ENCODE results near the gene EEIG1. TPM values are rescaled to one million over a fixed set of nuclear protein-coding genes. Genes with fewer than 3 reads are reported as not detected.

EEIG1 gene
- polyA plus RNA-seq, 12 donors, result 12.7 to 37.2 (median 14.9) TPM; not detected in 1

- DNase-seq, result no peak
Observed at GRCh38 chr9:127943011-127943662, 37.7 kb downstream of the EEIG1 start.

- DNase-seq, result no peak
Observed at GRCh38 chr9:127942216-127943010, 38.4 kb downstream of the EEIG1 start.

GRCh38 chr9:127941961-127942215, 38.9 kb downstream of the EEIG1 start:
- no peak for DNase-seq

GRCh38 chr9:127941062-127941960, 39.5 kb downstream of the EEIG1 start:
- no peak for DNase-seq

GRCh38 chr9:127940593-127940992, 40.2 kb downstream of the EEIG1 start:
- no peak for DNase-seq

- DNase-seq, result peak; percentile 43
Observed at GRCh38 chr9:127938298-127938690, 42.5 kb downstream of the EEIG1 start.

GRCh38 chr9:127937388-127938297, 43.1 kb downstream of the EEIG1 start, which contains the start of gene DPM2:
DPM2 (minus strand) TSS chr9:127937854; CDS start chr9:127937820, 34 bp downstream.
- peak; percentile 92 for DNase-seq

GRCh38 chr9:127937056-127937387, 43.8 kb downstream of the EEIG1 start:
- no peak for DNase-seq

- no peak for DNase-seq
Observed at GRCh38 chr9:127936347-127936852, 44.4 kb downstream of the EEIG1 start.

- DNase-seq, result no peak
Observed at GRCh38 chr9:127935765-127936221, 45.0 kb downstream of the EEIG1 start.

GRCh38 chr9:127934986-127935385, 45.8 kb downstream of the EEIG1 start:
- DNase-seq, result no peak

GRCh38 chr9:127934248-127934647, 46.5 kb downstream of the EEIG1 start:
- no peak for DNase-seq

GRCh38 chr9:127931092-127931881, 49.5 kb downstream of the EEIG1 start:
- no peak for DNase-seq

Other genes with a start within 250 kb of the EEIG1 start
- 10 to 100 TPM in 1 of 12 donors, 1 to 10 TPM in 10, not detected in 1; 4.7 to 16.6 (median 7.0) TPM for gene TOR2A, start 245.7 kb downstream of the EEIG1 start, polyA plus RNA-seq (ENCODE audit: insufficient read length in 12 of 12)
- gene SH2D3C, start 202.3 kb downstream of the EEIG1 start, polyA plus RNA-seq (ENCODE audit: insufficient read length in 12 of 12), result 10 to 100 TPM in 11 of 12 donors, not detected in 1; 13.5 to 40.7 (median 17.1) TPM
- 10 to 100 TPM in 11 of 12 donors, not detected in 1; 29.1 to 50.2 (median 38.6) TPM for gene CDK9, start 195.0 kb downstream of the EEIG1 start, polyA plus RNA-seq (ENCODE audit: insufficient read length in 12 of 12)
- 10 to 100 TPM in 11 of 12 donors, not detected in 1; 32.7 to 60.9 (median 37.7) TPM for gene FPGS, start 178.1 kb downstream of the EEIG1 start, polyA plus RNA-seq (ENCODE audit: insufficient read length in 12 of 12)
- 10 to 100 TPM in 11 of 12 donors, not detected in 1; 42.2 to 65.8 (median 47.4) TPM for gene ENG, start 126.3 kb downstream of the EEIG1 start, polyA plus RNA-seq (ENCODE audit: insufficient read length in 12 of 12)
- gene AK1, start 103.3 kb downstream of the EEIG1 start, polyA plus RNA-seq (ENCODE audit: insufficient read length in 12 of 12), result 1,000 to 10,000 TPM in 5 of 12 donors, 100 to 1,000 TPM in 7; 441 to 7,878 (median 918) TPM
- 10 to 100 TPM in 11 of 12 donors, not detected in 1; 37.0 to 62.6 (median 51.5) TPM for gene ST6GALNAC6, start 81.4 kb downstream of the EEIG1 start, polyA plus RNA-seq (ENCODE audit: insufficient read length in 12 of 12)
- gene ST6GALNAC4, start 63.9 kb downstream of the EEIG1 start, polyA plus RNA-seq (ENCODE audit: insufficient read length in 12 of 12), result 10 to 100 TPM in 11 of 12 donors, not detected in 1; 20.8 to 50.5 (median 32.7) TPM
- 1 to 10 TPM in 9 of 12 donors, under 1 TPM in 1, not detected in 2; 0.83 to 4.1 (median 2.4) TPM for gene PIP5KL1, start 50.2 kb downstream of the EEIG1 start, polyA plus RNA-seq (ENCODE audit: insufficient read length in 12 of 12)
- gene DPM2, start 43.1 kb downstream of the EEIG1 start, polyA plus RNA-seq (ENCODE audit: insufficient read length in 12 of 12), result 10 to 100 TPM in 11 of 12 donors, not detected in 1; 16.0 to 28.7 (median 20.7) TPM
- gene NAIF1, start 86.3 kb upstream of the EEIG1 start, polyA plus RNA-seq (ENCODE audit: insufficient read length in 12 of 12), result 10 to 100 TPM in 1 of 12 donors, 1 to 10 TPM in 10, not detected in 1; 6.5 to 21.2 (median 8.0) TPM
- gene SLC25A25, start 87.2 kb upstream of the EEIG1 start, polyA plus RNA-seq (ENCODE audit: insufficient read length in 12 of 12), result 10 to 100 TPM in 11 of 12 donors, not detected in 1; 10.8 to 15.3 (median 11.6) TPM
- gene PTGES2, start 146.7 kb upstream of the EEIG1 start, polyA plus RNA-seq (ENCODE audit: insufficient read length in 12 of 12), result 10 to 100 TPM in 11 of 12 donors, not detected in 1; 24.4 to 37.2 (median 33.4) TPM
- 1 to 10 TPM in 1 of 12 donors, under 1 TPM in 7, not detected in 4; 0.31 to 6.2 (median 0.70) TPM for gene LCN2, start 168.5 kb upstream of the EEIG1 start, polyA plus RNA-seq (ENCODE audit: insufficient read length in 12 of 12)
- 10 to 100 TPM in 11 of 12 donors, not detected in 1; 16.6 to 61.6 (median 22.2) TPM for gene BBLN, start 179.3 kb upstream of the EEIG1 start, polyA plus RNA-seq (ENCODE audit: insufficient read length in 12 of 12)
- gene CIZ1, start 210.6 kb upstream of the EEIG1 start, polyA plus RNA-seq (ENCODE audit: insufficient read length in 12 of 12), result 100 to 1,000 TPM in 7 of 12 donors, 10 to 100 TPM in 4, not detected in 1; 79.1 to 228 (median 101) TPM
- 100 to 1,000 TPM in 1 of 12 donors, 10 to 100 TPM in 10, not detected in 1; 24.3 to 190 (median 43.5) TPM for gene DNM1, start 222.4 kb upstream of the EEIG1 start, polyA plus RNA-seq (ENCODE audit: insufficient read length in 12 of 12)